ENCODE data around the gene ALPL.

The ALPL gene

GRCh38 chr1:21584096-21584495 lies 74.9 kb downstream of the ALPL start:
- DNase-seq, result no peak

DNA sequence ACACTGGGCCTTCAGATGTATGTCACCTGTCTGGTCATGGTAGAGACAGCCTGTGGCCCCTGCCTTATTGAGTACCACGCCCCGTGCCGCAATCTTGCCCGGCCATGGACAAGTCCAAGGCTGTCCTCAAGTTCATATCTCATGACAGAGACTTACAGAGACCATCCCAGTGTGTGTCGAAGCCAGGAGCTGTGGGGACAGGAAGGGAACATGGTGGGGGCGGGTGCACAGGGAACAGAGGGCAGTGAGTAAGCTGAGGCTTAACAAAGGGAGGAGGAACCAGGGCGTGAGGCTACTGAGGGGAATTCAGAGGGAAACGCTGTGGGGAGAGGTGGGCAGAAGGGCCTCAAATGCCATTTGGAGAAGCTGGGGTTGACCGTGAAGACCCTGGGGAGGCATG lies 75.8 kb downstream of the ALPL start:
- no peak for DNase-seq

- peak; percentile 53 to 82 for DNase-seq
Observed at GRCh38 chr1:21586222-21586621, 77.0 kb downstream of the ALPL start.

- DNase-seq, result no peak
Observed at GRCh38 chr1:21586846-21587601, 77.8 kb downstream of the ALPL start.

DNA sequence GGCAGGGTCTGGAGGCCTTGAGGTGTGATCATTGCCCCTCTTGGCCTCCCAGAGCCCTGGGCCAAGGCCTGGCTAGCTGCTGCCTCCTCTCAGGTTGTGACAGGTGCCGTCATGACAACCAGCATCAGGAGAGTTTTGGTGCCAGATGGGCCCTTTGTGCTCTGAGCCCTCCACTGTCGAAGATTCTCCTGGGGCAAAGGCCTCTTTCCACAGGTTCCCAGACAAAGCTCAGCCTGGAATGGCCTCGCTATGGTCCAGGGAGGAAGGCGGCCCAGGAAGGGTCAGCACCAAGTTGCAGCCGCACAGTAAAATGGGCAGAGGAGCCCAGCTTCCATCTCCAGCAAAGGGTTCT lies 78.4 kb downstream of the ALPL start:
- peak; percentile 21 to 76 for DNase-seq

- no peak for DNase-seq
Observed at GRCh38 chr1:21589618-21590017, 80.4 kb downstream of the ALPL start.

DNA sequence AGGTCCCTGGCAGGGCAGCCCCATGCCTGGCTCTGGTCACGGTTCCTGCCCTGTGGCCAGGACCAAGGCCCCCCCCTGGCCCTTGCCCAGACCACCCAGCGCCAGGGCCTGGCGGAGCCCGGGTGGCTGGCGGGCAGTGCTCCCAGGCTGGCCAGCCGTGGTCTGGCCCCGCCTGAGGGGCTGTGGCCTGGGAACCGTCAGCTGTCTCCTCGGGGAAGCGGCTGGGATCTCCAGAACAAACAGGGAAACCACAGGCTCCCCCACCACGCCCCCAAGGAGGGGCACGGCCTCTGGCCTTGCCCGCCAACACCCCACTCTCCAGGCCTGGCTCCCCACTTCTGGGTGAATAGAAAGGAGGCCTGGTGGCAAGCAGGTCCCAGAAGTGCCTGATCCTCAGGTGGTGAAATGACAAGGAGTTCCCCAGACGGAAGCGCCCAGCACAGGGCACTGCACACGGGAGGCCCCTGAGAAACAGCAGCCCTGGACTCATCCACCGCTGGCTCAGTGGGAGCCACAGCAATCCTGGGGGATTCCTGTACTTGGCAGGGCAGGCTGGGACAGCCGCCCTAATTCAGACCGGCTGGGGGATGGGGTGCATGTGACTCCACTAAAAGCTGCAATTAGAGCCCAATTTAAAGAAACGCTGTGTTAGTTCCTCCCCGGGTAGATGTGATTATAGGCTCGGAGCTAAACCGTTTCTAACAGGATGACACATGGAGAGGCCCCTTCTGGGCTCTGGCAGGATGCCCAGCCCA lies 81.1 kb downstream of the ALPL start:
- DNase-seq, result no peak

GRCh38 chr1:21590934-21591333 lies 81.7 kb downstream of the ALPL start:
- no peak for DNase-seq

DNA sequence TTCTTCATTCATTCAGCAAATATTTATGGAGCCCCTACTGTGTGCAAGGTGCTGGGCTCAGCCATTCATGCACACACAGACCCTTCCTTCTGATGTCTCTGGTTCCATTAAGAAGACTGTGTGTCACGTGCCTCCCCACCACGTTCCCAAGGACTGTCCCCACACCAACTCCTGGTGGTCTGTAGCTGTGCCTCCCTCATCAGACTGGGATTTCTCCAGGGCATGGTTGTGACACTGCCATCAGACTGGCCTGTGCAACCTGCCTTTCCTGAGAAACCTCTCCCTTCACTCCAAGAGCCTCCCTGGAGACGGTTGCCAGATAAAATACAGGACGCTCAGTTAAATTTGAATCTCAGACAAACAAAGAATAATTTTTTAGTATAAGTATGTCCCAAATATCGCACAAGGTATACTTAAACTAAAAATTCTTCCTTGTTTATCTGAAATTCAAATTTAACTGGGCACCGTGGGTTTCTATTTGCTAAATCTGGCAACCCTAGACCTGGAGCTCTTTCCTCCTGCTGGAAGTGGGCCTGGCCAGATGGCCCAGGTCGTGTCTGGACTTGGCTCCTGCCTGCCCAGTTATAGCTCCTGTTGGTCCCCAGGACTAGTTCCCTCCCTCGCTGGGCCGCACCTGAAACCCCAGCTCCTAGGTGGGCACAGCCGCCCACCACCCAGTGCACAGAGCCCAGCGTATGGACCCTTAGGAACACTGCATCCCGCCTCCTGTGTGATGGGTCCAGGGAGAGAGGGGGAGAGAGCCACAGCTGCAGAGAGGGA lies 83.1 kb downstream of the ALPL start:
- peak in 1 of 2 experiments; percentile 14 for DNase-seq

- DNase-seq, result no peak
Observed at GRCh38 chr1:21593231-21593630, 84.0 kb downstream of the ALPL start.

DNA sequence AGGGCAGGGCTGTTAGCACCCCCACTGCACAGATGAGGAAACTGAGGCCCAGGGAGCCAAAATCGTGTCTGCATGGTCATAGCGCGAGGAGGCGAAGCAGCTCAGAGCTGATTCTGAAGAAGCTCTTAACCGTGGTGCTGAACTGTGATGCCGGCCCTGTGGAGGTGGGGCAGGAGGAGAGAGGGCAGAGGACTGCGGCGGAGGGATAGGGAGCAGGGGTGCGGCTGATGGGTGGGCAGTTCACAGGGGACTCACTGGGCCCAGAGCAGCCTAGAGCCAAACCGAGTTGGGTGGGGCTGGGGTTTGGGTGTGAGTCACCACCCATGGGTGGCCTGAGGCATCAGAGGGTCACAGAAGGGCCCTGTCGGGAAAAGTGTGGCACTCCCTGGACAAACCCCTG lies 85.3 kb downstream of the ALPL start:
- no peak for DNase-seq

DNA sequence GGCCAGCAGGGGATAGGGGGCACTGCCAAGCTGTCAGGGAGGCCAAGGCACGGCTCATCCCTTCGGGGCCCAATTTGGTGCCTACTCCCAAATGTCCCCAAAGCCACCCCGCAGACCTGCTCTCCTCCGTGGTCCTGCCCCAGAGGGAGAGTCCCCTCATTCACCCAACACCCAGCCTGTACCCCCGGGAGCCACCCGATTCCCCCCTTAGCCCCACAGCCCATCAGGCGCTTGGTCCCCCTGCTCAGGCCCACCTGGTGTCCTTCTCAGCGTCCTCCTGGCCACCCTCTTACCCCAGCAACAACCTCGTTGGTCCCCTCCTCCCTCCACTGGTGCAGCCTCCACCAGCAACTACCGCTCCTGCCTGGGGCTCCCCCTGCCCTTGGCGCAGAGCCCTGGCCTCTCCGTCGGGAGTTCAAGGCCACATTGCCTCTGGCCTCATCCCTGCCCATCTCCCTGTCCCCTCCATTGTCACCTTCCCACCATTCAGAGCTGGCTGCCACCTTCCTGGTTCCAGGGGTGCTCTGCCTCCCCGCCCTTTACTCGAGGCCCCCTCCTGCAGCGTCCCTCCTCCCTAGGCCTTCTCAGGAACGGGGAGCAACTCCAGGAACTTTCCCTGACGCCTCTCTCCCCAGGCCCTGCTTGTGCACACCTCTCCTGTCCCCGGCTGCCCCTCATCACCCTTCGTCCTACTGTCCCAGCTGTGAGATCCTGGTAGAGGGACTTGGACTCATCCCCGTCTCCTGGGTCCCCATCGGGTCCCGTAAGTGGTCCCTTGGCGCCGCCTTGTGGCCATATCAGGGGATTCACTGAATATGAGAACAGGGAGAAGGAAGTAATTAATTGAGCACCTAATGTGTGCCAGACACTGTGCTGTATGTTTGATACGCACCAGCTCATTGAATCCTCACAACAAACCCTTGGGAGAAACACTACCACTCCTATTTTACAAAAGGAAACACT lies 86.0 kb downstream of the ALPL start:
- DNase-seq, result peak; percentile 4 to 47

DNA sequence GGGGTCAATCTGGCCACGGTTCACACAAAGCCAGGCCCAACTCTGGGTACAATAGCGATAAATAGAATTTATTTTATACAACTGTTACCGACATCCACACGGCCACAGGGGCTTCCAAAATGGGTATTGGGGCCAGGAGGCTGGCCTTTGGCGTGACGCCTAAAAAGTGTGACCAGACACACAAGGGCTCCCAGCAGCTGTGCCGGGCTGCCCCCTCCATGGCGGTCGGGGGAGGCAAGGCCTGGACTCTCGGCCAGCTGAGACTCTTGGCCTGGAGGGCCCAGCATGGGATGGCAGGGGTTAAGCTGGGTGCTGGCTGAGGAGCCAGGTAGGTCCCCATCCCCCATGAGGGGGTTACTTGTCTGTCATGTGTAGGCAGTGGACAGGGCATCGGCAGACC lies 87.0 kb downstream of the ALPL start:
- no peak for DNase-seq

GRCh38 chr1:21596628-21597027 lies 87.4 kb downstream of the ALPL start:
- DNase-seq, result no peak

DNA sequence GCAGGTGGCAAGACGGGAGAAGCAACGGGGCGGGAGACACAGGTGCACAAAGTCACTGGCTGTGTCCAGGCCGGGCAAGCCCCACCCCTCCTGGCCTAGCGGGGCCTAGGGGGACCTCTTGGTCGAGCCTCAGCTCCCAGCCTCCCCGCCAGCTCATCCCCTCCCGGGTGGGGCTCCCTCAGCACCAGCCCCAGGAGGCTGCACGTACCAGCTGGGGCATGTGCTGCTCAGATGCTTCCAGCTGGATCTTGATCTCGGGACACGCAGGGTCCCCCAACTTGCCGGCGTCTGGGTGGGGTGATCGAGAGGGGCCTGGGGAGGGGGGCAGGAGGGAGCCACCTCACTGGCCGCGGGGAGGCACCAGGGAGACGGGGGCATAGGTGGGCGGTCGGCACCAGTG lies 88.5 kb downstream of the ALPL start:
- no peak for DNase-seq

- no peak for DNase-seq
Observed at GRCh38 chr1:21598417-21598816, 89.2 kb downstream of the ALPL start.

DNA sequence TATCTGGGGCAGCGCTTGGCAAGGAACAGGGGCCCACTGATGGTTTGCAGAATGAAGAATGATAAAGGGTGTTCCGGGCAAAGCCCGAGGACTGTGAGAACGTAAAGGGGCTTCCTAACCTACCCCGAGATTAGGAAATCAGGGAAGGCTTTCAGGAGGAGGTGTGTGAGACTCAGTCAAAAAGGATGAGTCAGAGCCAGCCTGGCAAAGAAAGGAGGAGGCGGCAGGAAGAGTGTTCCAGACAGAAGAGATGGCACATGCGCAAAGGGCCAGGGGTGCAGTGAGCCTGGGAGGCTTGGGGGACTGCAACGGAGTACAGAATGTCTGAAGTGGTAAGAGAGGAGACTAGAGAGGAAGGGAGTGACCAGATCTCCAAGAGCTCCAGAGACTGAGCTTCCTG lies 89.7 kb downstream of the ALPL start:
- DNase-seq, result no peak

- DNase-seq, result no peak
Observed at GRCh38 chr1:21599402-21599801, 90.2 kb downstream of the ALPL start.

DNA sequence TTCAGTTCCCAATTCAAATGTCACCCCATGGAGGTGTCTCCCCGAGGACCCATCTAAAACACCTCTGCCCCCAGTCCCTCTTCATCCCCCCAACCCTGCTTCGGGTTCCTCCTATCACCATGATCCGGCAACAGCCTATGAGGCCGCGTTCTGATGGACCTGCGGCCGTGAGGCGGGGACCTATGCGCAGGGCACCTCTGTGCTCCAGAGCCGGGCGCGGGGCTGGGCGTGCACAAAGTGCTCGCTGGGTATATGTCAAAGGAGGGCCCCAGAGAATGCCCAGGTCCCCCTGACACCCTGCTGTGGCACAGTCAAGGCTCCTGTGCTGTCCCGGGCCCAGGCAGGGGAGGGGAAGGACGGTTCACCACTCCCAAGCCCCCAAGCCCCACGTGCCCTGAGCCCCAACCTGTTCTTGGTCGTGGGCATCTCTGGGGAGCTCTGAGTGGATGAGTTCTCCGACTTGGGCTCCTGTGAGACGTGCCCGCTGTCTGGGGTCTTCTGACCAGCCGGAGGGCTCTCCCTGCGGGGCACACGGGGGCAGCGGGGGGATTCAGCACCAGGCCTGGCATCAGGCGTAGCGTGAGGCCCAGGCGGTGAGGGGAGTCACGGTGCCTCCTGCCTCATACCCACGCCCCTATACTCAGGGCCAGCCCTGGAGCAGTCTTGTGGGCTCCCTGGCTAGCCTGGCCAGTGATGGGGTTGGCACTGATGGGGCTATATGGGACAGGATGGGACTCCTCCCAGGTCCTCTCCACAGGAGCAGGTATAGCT lies 92.2 kb downstream of the ALPL start:
- no peak for DNase-seq

DNA sequence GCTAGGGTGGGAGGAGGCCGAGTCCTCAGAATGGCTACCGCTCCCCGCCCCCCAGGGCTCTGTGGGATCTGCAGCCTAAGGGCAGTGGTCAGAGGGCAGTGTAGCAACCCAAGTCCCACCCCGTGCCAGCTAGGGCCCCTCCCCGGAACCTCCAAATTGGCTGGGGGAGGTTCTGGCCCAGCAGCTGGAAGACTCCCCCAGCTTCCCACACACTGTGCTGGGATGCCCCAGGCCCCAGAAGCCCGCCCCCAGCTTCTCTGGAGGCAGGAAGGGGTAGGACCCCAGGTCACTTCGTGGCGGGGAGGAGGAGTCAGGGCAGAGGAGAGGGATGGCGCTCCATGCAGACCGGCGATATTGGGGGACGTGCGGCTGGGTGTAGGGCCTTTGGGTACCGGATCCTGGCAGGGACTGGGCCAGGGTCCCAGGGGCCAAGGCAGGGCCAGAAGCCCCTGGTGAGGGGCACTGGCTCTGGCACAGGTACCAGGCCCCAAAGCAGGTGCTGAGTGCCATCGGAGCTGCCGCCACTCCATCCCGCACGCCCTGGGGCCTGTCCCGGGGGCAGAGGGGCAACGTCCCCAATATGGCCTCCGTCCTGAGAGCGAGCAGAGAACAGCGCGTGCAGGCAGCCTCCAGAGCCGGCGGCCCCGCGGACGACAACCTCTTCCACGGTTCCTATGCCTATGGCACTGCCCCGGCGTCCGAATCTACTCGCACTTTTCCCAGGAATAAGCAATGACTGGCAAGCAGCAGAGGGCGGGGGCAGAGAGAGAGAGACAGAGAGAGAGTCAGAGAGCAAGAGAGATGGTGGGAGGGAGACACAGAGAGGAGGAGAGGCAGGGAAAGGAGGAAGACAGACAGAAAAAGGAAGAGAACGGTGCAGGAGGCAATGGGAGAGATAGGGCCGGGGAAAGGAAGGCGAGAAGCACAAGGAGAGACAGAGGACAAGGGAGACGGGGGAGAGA lies 94.2 kb downstream of the ALPL start:
- no peak for DNase-seq
